Retinal pigment epithelial cell (primary cell): Measurements from ENCODE around the gene PSTPIP2.
"Not testable (repeated sequence)": the region's sequence is repeated elsewhere in the genome, so short reads cannot be mapped to it uniquely, and the experiment has no call there.

ENCODE experiments used
- DNase-seq: peaks from one replicate; pipeline ENCODE4 v3.0.0-alpha.2; 2010; ENCODE audit warnings: low read depth
- H3K4me3 ChIP-seq: 2 replicates; pipeline ENCODE4 v1.5.1; 2011; ENCODE audit warnings: mild to moderate bottlenecking, low read length, control low read depth, moderate library complexity
- TF ChIP-seq, protein P1 (sequence below): conservative IDR thresholded peaks from 2 replicates; pipeline ENCODE4 v1.5.1; 2011; ENCODE audit warnings: low read depth, low read length, control low read depth, inconsistent platforms

The PSTPIP2 gene

DNA sequence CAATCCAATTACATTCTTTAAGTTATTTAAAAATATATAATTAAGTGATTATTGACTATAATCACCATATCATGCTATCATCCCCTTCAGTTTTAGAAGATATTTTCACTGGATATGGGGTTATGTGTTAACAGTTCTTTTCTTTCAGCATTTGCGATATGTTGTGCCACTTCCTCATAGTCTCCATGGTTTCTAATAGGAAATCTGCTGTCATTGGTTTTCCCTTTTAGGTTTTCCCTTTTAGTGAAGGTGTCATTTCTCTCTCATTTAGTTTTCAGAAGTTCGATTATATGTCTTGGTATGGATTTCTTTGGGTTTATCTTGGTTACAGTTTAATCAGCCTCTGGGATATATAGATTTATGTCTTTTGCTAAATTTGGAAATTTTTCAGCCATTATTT, 70.2 kb downstream of the PSTPIP2 start:
- H3K4me3 ChIP-seq = no peak overlapping the region
- TF ChIP-seq, protein P1, sequence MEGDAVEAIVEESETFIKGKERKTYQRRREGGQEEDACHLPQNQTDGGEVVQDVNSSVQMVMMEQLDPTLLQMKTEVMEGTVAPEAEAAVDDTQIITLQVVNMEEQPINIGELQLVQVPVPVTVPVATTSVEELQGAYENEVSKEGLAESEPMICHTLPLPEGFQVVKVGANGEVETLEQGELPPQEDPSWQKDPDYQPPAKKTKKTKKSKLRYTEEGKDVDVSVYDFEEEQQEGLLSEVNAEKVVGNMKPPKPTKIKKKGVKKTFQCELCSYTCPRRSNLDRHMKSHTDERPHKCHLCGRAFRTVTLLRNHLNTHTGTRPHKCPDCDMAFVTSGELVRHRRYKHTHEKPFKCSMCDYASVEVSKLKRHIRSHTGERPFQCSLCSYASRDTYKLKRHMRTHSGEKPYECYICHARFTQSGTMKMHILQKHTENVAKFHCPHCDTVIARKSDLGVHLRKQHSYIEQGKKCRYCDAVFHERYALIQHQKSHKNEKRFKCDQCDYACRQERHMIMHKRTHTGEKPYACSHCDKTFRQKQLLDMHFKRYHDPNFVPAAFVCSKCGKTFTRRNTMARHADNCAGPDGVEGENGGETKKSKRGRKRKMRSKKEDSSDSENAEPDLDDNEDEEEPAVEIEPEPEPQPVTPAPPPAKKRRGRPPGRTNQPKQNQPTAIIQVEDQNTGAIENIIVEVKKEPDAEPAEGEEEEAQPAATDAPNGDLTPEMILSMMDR = no peak
- no peak for DNase-seq

DNA sequence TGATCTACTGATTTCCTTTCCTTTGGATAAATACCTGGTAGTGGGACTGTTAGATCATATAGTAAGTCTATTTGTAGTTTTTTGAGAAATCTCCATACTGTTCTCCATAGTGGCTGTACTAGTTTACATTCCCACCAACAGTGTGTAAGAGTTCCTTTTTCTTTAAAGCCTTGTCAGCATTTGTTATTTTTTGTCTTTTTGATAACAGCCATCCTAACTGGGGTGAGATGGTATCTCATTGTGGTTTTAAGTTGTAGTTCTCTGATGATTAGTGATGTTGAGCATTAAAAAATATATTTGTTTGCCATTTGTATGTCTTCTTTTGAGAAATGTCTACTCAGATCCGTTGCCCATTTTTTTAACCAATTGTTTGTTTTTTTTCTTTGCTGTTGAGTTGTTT, 71.0 kb downstream of the PSTPIP2 start:
- no peak for DNase-seq
- TF ChIP-seq, protein P1 = no peak
- H3K4me3 ChIP-seq = no peak overlapping the region

DNA sequence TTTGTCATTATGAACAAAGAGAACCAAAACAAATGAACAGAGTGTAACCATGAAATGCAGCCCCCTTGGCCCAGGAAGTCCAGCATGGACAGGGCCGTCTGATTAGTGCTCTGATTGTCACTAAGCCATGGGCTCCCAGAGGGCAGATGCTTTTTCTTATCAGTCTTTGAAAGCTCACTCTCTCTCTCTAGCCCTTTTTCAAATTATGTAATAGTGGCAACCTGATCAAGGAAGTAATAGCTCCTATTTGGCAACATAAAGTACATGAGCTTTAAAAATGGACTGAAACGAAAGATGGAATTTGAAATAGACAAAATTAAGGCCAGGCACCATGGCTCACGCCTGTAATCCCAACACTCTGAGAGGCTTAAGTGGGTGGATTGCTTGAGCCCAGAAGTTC, 72.5 kb downstream of the PSTPIP2 start:
- TF ChIP-seq, protein P1 = no peak
- H3K4me3 ChIP-seq = no peak overlapping the region
- DNase-seq = no peak

DNA sequence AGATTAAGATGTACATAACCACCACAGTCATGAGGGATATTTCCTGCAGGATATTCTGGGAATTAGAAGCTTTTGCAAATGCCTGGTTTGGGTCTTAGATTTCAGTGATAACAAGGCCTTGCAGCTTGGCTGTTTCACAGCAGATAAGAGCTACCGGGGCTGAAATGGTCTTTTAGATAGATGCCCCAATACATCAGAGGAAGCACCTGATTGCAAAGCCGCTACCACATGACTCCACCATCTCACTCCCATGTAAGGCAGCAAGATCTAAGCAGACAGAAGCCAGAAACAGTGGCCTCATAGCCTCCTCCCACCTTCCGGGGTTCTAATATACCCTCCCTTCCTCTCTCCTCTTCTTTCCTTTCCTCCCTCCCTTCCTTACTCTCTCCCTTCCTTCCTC, 73.8 kb downstream of the PSTPIP2 start:
- no peak for DNase-seq
- no peak overlapping the region for H3K4me3 ChIP-seq
- TF ChIP-seq, protein P1 = no peak

DNA sequence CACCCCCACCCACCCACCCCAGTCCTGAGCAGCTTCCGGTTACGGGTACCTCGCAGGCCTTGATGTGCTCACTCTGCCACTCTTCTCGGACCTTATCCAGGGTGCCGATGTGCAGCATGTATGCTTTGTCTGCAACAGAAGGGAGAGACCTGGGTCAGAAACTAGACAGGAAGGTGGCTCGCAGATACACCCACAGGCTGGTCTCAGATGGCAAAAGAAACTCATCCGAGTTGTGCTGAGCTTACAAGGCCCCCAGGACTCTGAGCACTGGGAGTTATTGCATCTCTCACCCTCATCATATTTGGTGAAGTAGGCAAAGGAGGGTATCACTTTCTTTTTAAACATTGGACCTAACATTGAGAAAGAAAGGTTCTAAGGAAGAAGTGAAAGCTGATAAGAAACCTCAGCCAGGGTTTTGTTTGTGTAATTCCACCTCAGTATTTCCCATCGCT, 74.3 kb downstream of the PSTPIP2 start:
- no peak for DNase-seq
- TF ChIP-seq, protein P1 = no peak
- no peak overlapping the region for H3K4me3 ChIP-seq

DNA sequence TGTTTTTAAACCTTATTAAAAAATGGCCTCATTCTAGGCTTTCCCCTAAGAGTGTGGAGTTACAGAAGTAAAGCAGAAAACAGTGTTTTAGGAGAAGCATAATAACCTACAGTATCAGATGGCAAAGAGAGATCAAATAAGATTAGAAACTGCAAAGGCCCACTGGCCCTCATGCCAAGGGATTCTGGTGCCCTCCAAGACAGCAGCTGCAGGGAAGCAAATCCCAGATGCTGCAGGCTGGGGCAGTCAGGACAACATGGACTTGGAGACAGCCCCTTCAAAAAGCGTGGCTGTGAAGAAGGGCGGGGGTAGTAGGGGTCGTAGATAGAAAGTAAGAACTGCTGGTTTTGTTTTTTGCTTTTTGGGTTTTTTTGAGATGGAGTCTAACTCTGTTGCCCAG, 76.6 kb downstream of the PSTPIP2 start:
- TF ChIP-seq, protein P1 = no peak
- no peak overlapping the region for H3K4me3 ChIP-seq
- DNase-seq = no peak

DNA sequence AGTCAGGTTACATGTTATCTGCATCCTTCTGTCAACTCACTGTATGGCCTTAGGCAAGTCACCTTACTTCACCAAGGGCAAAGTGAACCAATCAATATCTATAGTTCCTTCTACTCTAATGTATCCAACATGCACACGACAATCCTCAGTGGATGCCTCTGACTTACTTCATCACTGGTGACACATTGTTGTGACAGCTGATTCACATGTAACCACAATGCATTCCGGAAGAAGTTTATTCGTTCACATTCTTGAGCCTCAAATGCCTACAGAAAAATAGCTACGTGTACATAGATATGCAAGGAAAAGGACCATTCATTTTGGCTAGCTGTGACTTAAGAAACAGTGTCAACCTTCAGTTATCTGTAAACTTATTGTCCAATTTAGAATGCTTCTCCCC, 78.6 kb downstream of the PSTPIP2 start:
- no peak for DNase-seq
- no peak overlapping the region for H3K4me3 ChIP-seq
- TF ChIP-seq, protein P1 = no peak

DNA sequence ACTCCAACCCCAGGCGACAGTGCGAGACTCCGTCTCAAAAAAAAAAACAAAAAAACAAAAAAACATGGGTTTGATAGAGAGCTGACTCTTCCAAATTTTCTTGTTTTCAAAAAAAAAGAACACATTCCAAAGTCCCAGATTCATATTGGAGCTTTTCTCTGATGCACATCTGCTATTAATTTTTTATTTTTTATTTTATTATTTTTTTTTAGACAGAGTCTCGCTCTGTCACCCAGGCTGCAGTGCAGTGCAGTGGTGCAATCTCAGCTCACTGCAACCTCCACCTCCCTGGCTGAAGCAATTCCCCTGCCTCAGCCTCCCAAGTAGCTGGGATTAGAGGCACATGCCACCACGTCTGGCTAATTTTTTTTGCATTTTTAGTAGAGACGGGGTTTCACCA, 79.5 kb downstream of the PSTPIP2 start:
- DNase-seq, H3K4me3 ChIP-seq: not testable (repeated sequence)
